ENCODE measurements around the gene IQCC. TPM values are rescaled to one million over a fixed set of nuclear protein-coding genes. Genes with fewer than 3 reads are reported as not detected.

IQCC gene
- total RNA-seq, 1 donor from 2014 or later: 3.4 TPM

DNA sequence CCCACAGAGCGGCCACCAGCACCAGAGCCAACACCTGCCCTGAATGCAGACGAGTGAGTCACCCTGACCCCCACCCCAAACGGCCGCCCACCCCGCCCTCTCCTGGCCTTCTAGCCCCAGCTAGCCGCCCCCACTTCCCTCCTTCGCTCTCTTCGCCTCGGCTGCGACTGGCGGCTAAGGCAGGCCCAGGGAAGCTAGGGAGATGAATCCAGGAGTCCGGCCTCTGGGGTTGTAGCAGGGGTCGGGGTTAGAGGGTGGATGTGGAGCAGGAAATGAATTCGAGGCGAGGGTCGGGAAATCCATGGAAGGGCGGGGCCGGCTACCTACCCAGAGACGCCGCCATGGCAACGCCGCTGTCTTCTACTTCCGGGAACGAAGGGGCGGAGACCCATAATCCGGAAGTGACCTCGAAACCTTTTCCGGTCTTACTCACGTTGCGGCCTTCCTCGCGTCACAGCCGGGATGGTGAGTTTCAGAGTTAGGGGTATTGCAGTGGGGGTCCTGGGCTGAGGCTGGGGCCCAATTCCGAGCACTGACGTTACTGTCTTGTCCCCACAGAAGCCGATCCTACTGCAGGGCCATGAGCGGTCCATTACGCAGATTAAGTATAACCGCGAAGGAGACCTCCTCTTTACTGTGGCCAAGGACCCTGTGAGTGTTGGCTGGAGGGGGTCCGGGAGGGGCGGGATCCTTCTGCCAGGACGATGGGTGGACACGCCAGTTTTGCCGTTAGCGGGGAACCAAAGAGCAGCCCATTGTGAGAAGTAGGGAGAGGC, 16.7 kb downstream of the IQCC start, which contains the start of the genes EIF3I and TMEM234:
Gene EIF3I, plus strand, starts transcription at position 428 of the 776 bp plus-strand sequence. Its CDS starts 35 bp downstream, at position 463.
Gene TMEM234, minus strand, starts transcription at position 374 of the 776 bp plus-strand sequence. Its CDS starts 31 bp downstream, at position 343.
- DNase-seq (ENCODE audit: extremely low read depth, low read depth, low spot score): no peak

DNA sequence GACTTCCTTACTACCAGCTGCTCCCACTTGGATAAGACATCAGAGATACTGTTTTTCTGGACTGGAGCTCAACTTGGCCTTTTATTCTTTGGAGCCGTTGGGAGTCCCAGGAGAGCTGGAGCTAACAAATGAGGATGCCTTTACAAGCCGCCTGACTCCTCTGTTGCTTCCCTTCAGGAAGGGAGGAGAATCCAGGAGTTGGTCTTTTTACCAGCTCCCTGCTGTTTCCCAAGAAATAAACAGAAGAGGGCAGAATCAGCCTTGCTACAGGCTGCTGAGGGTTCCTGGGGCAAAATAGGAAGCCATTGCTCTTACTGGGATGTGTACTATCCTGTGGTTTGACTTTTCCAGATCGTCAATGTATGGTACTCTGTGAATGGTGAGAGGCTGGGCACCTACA, 18.2 kb downstream of the IQCC start:
- no peak for DNase-seq (ENCODE audit: extremely low read depth, low read depth, low spot score)

DNA sequence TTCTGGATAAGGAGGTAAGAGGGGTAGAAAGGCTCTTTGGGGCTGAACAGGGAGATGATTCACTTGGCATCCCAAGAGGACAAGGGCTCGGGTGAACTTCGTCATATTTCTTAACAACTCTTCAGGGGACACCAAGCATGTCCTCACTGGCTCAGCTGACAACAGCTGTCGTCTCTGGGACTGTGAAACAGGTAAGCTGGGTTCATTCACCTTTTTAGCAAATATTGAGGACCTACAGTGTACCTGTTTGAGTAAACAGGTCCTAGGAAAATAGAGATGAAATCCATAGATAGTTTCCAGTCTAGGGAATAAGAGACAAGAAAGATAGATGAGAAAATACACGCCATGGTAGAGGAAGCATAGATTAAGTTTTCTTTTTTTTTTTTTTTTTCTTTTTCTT, 18.8 kb downstream of the IQCC start:
- no peak for DNase-seq (ENCODE audit: extremely low read depth, low read depth, low spot score)

DNA sequence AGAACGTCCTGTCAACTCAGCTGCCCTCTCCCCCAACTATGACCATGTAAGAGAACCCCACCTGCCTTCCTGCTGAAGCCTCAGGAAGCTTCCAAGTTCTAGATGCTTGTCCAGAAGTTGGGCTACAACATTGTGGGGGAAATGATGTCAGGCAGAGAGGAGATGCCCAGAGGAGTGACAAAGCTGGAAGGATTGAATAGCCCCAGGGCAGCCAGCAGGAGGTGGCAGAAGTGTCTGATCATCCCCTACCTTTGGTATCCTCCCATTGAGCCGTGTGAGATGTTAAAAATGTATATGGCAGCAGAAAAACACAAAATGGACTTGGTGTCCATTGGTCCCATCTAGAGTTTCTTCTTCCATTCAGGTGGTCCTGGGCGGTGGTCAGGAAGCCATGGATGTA, 23.3 kb downstream of the IQCC start:
- no peak for DNase-seq (ENCODE audit: extremely low read depth, low read depth, low spot score)

DNA sequence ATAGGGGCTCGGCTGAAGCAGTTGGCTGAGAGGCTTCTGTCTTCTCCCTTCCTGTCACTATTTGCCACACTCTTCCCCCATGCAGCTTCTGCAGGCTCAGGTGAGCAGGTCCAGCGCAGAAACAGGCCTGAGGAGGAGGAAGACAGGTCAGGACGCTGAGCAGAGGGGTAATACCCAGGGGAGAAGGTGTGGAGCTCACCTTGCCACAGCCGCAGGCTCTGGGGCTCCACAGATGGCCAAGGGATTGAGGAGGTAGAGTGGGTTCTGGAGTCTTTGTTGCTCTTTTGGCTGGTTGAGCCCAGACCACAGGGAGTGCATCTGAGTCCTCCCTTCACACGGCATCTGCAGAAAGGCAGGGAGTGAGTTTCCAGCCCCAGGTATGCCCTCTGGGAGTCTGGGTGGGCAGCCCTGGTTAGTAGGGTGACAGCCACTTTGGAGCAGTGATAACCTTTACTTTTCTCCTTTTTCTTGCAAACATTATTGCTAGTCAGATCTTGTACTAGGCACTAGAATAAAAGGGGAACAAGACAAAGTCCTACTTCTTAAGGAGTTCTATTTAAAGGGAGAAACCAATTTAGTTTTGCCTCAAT, 26.5 kb downstream of the IQCC start:
- no peak for DNase-seq (ENCODE audit: extremely low read depth, low read depth, low spot score)

- no peak for DNase-seq (ENCODE audit: extremely low read depth, low read depth, low spot score)
Measured at GRCh38 chr1:32232558-32233304, 27.3 kb downstream of the IQCC start.

DNA sequence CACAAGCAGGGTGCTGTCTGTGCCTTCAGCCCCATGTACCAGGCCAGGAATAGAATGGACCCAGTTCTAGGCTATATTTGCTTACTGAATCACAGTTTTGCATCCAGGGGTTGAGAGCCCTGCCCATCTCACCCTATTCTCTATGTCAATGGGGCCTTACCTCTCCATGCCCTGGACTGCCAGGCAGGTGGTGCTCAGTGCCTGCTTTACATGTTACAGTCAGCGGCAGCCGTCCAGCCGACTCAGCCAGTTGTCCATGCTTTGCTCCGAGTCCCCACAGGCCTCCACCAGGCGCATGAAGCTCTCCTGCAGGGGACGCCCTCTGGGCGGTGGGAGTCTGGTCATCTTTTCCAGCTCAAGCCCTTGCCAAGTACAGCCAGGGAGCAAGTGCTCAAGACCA, 29.3 kb downstream of the IQCC start:
- DNase-seq (ENCODE audit: extremely low read depth, low read depth, low spot score): no peak

DNA sequence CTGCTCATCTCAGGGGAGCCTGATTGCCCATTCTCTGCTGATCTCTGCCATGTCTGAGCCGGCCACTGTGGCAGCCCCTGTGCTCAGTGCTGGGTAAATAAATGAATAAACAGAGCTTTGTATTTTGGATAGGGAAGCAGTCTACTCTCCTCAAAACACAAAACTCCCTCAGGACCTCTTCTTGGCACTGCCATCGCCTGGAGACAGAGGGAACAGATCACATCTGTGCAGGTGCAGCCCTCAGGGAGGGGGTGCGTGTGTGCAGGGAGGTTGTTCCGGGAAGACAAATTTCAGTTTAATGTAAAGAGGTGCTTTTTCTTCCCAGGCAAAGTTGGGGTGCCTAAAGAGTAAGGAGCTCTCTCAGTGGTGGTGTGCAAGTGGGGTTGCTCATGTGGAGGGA, 33.9 kb downstream of the IQCC start:
- DNase-seq (ENCODE audit: extremely low read depth, low read depth, low spot score): no peak

DNA sequence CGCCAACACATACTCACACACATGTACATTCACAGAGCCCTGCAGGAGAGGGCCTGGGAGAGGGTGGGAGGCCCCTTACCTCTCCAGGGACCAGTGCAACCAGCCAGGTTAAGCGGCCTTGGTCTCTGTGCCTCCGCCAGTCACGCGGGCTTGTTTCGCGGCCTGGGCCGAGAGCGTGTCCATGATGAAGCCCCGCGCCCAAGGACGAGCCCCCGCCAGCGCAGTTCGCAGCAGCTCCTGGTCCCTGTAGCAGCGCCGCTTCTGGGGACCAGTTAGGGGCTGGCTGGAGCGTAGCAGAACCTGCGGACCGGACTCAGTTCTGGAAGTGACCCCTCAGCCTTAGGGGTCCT, 34.3 kb downstream of the IQCC start:
- DNase-seq (ENCODE audit: extremely low read depth, low read depth, low spot score): no peak

- no peak for DNase-seq (ENCODE audit: extremely low read depth, low read depth, low spot score)
Measured at GRCh38 chr1:32240140-32240951, 34.9 kb downstream of the IQCC start.

GRCh38 chr1:32241001-32241763, 35.7 kb downstream of the IQCC start:
- DNase-seq (ENCODE audit: extremely low read depth, low read depth, low spot score): no peak

- no peak for DNase-seq (ENCODE audit: extremely low read depth, low read depth, low spot score)
Measured at GRCh38 chr1:32242341-32242851, 36.9 kb downstream of the IQCC start.

GRCh38 chr1:32246888-32247273, 41.4 kb downstream of the IQCC start, which contains the start of gene FAM167B:
FAM167B (plus strand) TSS chr1:32247222; CDS start chr1:32247422, 200 bp downstream.
- DNase-seq (ENCODE audit: extremely low read depth, low read depth, low spot score): no peak

GRCh38 chr1:32247452-32247851, 42.0 kb downstream of the IQCC start:
- DNase-seq (ENCODE audit: extremely low read depth, low read depth, low spot score): no peak

DNA sequence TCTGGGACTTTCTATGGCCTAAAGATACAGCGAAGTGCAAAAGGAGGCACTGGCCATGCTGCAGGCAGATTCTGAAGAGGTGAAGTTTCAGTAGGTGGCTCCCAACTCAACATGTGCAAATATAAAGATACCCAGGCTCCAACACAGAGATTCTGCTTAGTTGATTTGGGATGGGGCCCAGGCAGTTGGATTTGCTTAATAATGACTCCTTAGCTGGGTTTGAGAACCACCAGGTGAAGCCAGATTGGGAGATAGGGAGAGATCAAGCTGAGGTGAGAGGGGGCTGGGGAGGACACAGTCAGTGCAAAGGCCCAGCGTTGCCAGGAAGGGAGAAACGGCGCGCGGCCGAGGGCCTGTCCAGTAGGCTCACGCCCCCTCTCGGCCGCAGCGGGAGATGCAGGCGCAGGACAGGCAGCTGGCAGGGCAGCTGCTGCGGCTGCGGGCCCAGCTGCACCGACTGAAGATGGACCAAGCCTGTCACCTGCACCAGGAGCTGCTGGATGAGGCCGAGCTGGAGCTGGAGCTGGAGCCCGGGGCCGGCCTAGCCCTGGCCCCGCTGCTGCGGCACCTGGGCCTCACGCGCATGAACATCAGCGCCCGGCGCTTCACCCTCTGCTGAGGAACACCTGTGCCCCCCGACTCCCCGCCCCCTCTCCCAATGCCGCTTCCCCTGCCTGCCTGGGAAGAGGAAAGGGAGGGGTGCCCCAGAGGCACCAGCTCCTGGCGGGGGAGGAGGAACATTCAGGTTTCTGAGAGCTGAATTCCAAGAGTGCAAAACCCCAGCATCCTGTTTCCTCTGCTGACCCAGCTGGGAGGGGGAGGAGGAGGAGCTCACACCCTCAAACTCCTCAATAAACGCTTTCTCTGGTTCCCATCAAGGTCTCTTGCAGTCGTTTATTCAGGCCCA, 42.8 kb downstream of the IQCC start:
- no peak for DNase-seq (ENCODE audit: extremely low read depth, low read depth, low spot score)

DNA sequence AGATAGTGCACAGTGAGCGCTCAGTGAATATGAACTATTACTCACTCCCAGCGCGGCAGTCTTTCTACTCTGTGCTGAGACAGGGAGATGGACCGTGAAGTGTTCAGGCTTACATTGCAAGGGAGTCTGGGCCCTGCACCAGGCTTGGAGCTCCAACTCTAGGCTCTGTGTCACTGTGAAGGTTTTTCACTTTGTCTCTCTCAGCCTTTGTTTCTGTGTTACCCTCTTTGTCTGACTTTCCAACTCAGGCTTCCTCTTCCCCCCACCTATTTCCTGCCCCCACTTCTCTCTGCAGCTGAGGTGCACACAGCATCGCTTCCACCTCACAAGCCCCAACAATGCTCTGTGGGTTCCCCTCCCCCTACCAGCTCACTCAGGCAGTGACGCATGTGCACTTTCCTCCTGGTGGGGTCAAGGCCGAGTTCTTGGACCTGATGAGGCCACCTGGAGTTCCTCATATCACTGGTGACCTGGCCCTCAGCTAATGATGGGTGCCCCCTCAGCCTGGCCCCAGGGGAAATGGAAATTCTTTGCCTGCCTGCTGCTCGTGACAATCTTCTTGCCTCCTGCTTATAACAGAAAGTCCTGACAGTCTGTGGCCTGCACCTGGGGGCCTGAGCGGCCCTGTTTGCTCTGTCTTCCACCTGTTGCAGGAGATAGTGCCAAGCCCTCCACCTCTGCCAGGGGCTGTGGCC, 44.5 kb downstream of the IQCC start:
- DNase-seq (ENCODE audit: extremely low read depth, low read depth, low spot score): peak; percentile 91

GRCh38 chr1:32250893-32251716, 45.6 kb downstream of the IQCC start, which contains the start of gene LCK:
LCK (plus strand) TSS chr1:32251265; CDS start chr1:32274330, 23,065 bp downstream.
- DNase-seq (ENCODE audit: extremely low read depth, low read depth, low spot score): no peak

Measured in glomerular endothelial cell (primary cell).